ENCODE results near the gene DUSP14. TPM values are rescaled to one million over a fixed set of nuclear protein-coding genes. Genes with fewer than 3 reads are reported as not detected.
"Not testable (repeated sequence)": the region's sequence is repeated elsewhere in the genome, so short reads cannot be mapped to it uniquely, and the experiment has no call there.

Gene DUSP14
- total RNA-seq, 1 experiment from 2014 or later, result 94.6 TPM

DNA sequence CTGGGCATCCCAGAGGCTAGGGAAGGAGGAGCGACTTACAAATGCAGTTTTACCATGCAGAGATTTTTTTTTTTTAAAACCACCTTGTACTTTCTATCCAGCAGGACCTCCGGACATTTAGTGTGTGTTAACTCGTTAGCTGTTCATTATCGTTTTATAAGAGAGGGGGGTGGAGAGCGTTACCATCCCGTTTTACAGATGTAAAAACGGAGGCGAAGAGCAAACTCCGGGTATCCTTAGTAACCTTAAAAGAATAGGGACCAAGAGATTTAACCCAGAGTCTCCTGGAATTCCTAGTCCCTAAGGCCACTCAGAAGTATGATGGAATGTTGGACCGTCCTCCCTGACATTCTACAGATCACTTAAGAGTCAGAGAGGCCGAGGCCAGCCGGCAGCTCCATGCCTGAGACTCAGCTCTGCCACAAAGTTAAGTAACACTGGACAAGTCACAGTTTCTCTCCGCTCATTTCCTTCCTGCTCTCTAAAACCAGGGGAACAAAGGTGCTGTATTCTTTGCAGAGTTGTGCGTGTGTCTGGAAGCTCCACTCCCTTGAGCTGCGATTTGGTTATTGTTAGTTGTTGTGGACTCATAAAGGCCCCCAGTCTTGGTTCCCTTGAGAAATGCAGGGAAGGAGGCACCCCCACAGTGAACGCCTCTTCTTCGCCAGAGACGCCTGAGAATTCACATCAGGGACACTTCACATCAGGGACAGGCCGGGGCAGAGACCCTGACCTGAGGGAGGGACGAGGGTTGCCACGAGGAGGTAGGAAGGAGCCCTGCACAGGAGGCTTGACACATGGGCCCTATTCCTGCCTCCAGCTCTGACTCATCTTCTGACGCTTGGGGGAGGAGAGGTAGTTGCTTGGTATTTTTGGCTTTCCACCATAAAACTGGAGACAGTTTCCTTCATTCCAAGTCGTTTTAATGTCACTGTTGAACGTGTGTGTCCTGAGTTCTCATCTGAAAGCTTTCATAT is 1.2 kb downstream of the DUSP14 start:
- peak overlapping the region; percentile 73 for H3K4me3 ChIP-seq
- no peaks in the 10 kb centered on the region for H3K27me3 ChIP-seq (replicated peaks)
- H3K4me1 ChIP-seq (replicated peaks), result peaks cover 67% of the 10 kb centered on the region
- no peaks in the 10 kb centered on the region for H3K9me3 ChIP-seq (replicated peaks)
- H3K27ac ChIP-seq, result peak overlapping the region; percentile 69
- peaks cover 17% of the 10 kb centered on the region for H3K36me3 ChIP-seq
- peak; percentile 85 to 87 for DNase-seq (ENCODE audit: low read depth in 1 of 2, low spot score in 2 of 2)

DNA sequence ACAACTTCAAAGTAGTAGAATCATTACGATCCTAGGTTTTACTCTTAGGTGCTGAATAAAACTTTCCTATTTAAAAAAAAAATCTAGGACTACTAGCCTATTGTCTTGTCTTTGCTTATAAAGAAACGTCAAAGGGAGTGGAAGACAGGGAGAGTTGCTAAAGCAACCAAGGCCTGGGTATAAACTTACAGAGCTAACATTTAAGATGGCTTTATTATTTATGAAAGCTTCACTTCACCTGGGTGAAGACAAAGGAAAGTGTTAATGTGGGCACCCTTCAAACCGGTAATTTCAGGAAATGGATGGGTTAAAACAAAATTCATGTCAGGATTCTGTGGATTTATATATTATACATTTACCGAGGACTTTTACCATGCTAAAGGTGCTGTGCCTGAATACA is 2.5 kb downstream of the DUSP14 start:
- peak overlapping the region; percentile 73 for H3K4me3 ChIP-seq
- no peaks in the 10 kb centered on the region for H3K9me3 ChIP-seq (replicated peaks)
- H3K4me1 ChIP-seq (replicated peaks), result peaks cover 67% of the 10 kb centered on the region
- H3K27me3 ChIP-seq (replicated peaks), result no peaks in the 10 kb centered on the region
- peak overlapping the region; percentile 69 for H3K27ac ChIP-seq
- H3K36me3 ChIP-seq, result peaks cover 17% of the 10 kb centered on the region
- DNase-seq (ENCODE audit: low read depth in 1 of 2, low spot score in 2 of 2), result peak in 1 of 2 experiments; percentile 33

DNA sequence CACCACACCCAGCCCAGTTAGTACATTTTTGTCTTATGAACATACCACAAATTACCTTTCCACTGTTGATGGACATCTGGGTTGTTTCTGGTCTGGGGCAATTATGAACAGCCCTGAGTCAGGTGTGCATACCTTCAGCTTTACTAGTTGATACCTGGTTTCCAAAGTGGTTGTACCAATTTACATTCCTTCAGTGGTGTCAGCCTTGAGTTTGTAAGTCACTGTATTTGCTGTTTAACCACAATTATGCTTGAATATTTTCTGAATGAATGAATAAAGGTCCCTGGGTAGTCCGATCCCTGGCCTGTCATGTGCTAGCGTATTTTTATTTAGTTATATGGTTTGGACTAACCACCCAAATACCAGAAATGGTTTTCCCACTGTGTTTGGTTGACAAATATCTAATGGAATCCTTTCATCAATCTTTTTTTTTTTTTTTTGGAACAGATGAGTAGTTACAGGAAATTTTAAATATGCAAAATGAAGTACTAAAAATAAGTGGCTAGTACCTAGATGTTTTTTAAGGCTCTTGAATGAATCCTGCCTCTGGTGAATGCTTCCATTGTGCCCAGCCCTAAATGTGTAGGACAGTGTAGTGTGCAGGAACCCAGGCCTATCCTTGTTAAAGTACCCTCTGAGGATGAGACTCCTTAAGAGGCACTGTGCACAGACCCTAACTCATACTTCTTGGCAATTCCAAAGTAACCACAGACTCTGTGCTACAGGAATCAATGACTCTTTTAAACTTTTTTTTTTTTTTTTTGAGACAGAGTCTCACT is 3.7 kb downstream of the DUSP14 start:
- Histone ChIP-seq H3K4me3 (no peak overlapping the region), H3K36me3 (peaks cover 17% of the 10 kb centered on the region), H3K9me3 (replicated peaks) (no peaks in the 10 kb centered on the region), H3K4me1 (replicated peaks) (peaks cover 58% of the 10 kb centered on the region), H3K27ac (peak overlapping the region; percentile 69), H3K27me3 (replicated peaks) (no peaks in the 10 kb centered on the region)
- peak in 1 of 2 experiments; percentile 81 for DNase-seq (ENCODE audit: low read depth in 1 of 2, low spot score in 2 of 2)

DNA sequence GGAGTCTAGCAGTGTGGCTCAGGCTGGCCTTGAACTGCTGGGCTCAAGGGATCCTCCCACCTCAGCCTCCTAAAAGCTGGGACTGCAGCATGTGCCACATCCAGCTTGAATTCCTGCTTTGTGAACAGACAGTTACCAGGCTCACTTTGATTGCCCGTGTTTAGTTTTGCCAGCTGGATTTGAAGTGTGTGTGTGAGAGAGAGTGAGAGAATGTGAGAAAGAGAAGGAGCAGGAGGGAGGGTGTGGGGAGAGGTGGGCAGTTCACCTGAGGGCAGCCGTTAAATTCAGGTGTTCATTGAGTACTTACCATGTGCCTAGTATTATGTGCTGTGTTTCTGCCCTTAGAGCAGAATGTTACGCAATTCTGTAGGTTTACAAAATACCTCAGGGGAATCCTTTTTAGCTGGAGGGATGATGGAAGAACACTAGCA is 4.7 kb downstream of the DUSP14 start:
- DNase-seq (ENCODE audit: low read depth in 1 of 2, low spot score in 2 of 2), result no peak
- Histone ChIP-seq H3K9me3 (replicated peaks) (no peaks in the 10 kb centered on the region), H3K27ac (peak overlapping the region; percentile 69), H3K27me3 (replicated peaks) (no peaks in the 10 kb centered on the region), H3K4me3 (no peak overlapping the region), H3K36me3 (peaks cover 19% of the 10 kb centered on the region), H3K4me1 (replicated peaks) (peaks cover 49% of the 10 kb centered on the region)

DNA sequence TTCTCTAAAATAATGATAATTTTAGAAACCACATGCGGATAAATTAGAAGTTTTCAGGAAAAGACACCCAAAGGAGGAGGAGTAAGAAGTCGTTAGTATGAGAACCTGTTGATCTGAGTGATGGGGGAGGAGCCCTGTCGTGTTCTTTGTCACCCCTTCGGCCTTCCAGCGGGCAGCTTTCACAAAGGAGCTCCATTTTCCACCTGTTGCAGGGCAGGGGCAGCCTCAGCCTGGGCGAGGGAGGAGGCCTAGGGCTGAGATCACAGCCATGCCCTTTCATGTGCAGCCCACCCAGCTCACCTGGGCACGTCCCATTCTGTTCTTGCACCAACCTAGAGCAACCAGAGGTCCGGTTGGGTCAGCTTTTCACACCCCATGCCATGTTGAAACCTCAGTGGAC is 5.3 kb downstream of the DUSP14 start:
- DNase-seq (ENCODE audit: low read depth in 1 of 2, low spot score in 2 of 2), result no peak
- peaks cover 49% of the 10 kb centered on the region for H3K4me1 ChIP-seq (replicated peaks)
- H3K27me3 ChIP-seq (replicated peaks), result no peaks in the 10 kb centered on the region
- H3K36me3 ChIP-seq, result peaks cover 24% of the 10 kb centered on the region
- no peaks in the 10 kb centered on the region for H3K9me3 ChIP-seq (replicated peaks)
- H3K27ac ChIP-seq, result no peak overlapping the region
- H3K4me3 ChIP-seq, result no peak overlapping the region

DNA sequence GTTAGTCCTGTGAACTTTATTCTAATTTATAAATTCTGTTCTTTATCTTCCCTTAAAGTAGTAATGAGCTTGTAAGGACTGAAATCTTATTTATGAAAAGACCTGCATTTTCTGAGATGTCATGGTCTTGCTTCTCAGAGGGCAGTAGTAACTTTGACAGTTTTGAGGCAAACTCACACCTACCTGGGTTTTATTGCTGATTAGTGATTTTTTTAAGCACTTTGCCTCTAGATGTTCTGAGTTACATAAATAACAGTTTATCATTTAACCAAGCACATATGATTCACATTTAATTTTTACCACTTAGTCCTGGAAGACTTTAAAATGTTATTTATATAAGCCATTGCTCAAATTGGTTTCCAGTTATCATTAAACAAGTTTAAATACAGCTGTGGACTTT is 10.7 kb downstream of the DUSP14 start:
- no peaks in the 10 kb centered on the region for H3K9me3 ChIP-seq (replicated peaks)
- no peaks in the 10 kb centered on the region for H3K4me1 ChIP-seq (replicated peaks)
- DNase-seq (ENCODE audit: low read depth in 1 of 2, low spot score in 2 of 2), result no peak
- H3K4me3 ChIP-seq, result no peak overlapping the region
- H3K27ac ChIP-seq, result no peak overlapping the region
- H3K36me3 ChIP-seq, result peaks cover 18% of the 10 kb centered on the region
- no peaks in the 10 kb centered on the region for H3K27me3 ChIP-seq (replicated peaks)

DNA sequence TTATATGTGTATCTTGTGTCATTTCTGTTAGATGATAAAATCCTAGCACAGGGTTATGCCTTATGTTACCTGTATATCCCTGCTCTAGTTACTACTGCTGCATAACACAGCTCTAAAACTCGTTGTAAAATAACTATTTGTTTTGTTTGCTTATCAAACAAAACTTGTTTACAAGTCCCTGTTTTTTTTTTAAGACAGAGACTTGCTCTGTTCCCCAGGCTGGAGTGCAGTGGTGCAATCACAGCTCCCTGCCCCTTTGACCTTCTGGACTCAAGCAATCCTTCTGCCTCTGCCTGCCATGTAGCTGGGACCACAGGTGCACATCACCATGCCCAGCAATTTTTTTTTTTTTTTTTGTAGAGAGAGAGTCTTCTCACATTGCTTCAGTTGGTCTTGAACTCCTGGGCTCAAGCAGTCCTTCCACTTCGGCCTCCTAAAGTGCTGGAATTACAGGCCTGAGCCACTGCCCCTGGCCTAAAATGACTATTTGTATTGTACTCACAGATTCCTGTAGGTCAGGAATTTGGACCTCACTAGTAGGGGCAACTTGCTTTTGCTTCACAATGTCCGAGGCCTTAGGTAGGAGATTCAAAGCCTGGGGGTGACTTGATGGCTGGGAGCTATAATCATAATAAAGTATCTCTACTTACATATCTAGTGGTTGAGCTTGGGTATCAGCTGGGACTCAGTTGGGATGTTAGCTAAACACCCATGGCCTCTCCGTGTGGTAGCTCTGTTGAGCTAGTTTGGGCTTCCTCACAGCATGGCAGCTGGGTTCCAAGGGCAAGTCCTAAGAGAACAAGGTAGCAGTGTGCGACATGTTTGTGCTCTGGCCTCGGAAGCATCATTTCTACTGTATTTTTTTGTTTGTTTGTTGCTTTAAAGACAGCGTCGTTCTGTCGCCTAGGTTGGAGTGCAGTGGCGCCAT is 12.6 kb downstream of the DUSP14 start:
- H3K9me3 ChIP-seq (replicated peaks), result no peaks in the 10 kb centered on the region
- H3K27me3 ChIP-seq (replicated peaks), result no peaks in the 10 kb centered on the region
- peaks cover 27% of the 10 kb centered on the region for H3K36me3 ChIP-seq
- no peak for DNase-seq (ENCODE audit: low read depth in 1 of 2, low spot score in 2 of 2)
- H3K4me3 ChIP-seq, result no peak overlapping the region
- H3K4me1 ChIP-seq (replicated peaks), result no peaks in the 10 kb centered on the region
- no peak overlapping the region for H3K27ac ChIP-seq

DNA sequence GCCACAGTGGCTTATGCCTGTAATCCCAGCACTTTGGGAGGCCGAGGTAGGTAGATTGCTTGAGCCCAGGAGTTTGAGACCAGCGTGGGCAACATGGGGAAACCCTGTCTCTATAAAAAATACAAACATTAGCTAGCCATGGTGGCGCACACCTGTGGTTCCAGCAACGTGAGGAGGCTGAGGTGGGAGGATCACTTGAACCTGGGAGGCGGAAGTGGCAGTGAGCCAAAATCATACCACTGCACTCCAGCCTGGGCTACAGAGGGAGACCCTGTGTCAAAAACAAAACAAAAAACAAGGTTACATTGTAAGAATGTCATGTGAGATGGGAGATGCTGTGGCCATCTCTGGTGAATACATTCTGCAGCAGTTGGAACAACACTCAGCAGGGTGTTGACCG is 13.5 kb downstream of the DUSP14 start:
- Histone ChIP-seq H3K27ac (no peak overlapping the region), H3K9me3 (replicated peaks) (no peaks in the 10 kb centered on the region), H3K36me3 (peaks cover 36% of the 10 kb centered on the region), H3K4me3 (no peak overlapping the region), H3K4me1 (replicated peaks) (no peaks in the 10 kb centered on the region), H3K27me3 (replicated peaks) (no peaks in the 10 kb centered on the region)
- DNase-seq (ENCODE audit: low read depth in 1 of 2, low spot score in 2 of 2), result no peak

DNA sequence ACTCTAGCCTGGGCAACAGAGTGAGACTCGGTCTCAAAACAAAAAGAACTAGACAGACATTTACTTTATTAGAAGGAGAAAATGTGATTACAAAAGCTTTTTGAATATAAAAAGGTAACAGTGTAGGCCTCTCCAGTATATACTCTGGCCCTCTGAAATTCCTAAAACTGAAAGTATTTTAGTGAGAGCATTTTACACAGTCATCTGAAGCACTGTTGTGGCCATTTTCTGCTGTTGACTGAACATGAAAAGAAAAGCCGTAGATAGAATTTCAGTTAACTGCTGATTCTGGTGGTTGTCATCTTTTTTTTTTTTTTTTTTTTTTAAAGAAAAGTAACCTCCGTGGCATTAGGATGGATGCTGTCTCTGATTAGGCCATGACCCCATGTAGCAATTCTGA is 15.6 kb downstream of the DUSP14 start:
- Histone ChIP-seq H3K4me1 (replicated peaks) (no peaks in the 10 kb centered on the region), H3K27me3 (replicated peaks) (no peaks in the 10 kb centered on the region), H3K27ac (no peak overlapping the region), H3K36me3 (peaks cover 28% of the 10 kb centered on the region), H3K9me3 (replicated peaks) (no peaks in the 10 kb centered on the region), H3K4me3 (no peak overlapping the region)
- DNase-seq (ENCODE audit: low read depth in 1 of 2, low spot score in 2 of 2), result no peak

DNA sequence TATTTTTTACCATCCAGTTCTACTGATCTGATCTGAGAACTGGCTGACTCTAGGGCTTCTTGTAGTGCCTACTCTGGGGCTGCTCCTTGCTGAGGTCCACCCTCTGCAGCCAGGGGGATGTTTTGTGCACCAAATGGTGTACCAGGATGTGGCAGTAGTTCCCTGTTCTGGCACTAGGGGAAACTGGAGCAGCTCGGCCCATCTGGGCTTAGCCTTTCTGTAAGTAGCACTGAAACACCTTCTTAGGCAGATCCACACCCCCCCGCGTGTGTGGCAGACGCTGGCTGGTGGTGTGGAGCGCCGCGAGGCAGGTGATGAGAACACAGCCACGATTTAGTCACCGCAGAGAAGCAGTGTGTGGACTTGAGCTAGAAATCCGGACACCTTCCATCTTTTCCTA is 17.0 kb downstream of the DUSP14 start:
- H3K27ac ChIP-seq, result no peak overlapping the region
- no peaks in the 10 kb centered on the region for H3K9me3 ChIP-seq (replicated peaks)
- H3K27me3 ChIP-seq (replicated peaks), result no peaks in the 10 kb centered on the region
- peaks cover 31% of the 10 kb centered on the region for H3K36me3 ChIP-seq
- DNase-seq (ENCODE audit: low read depth in 1 of 2, low spot score in 2 of 2), result no peak
- no peak overlapping the region for H3K4me3 ChIP-seq
- no peaks in the 10 kb centered on the region for H3K4me1 ChIP-seq (replicated peaks)

DNA sequence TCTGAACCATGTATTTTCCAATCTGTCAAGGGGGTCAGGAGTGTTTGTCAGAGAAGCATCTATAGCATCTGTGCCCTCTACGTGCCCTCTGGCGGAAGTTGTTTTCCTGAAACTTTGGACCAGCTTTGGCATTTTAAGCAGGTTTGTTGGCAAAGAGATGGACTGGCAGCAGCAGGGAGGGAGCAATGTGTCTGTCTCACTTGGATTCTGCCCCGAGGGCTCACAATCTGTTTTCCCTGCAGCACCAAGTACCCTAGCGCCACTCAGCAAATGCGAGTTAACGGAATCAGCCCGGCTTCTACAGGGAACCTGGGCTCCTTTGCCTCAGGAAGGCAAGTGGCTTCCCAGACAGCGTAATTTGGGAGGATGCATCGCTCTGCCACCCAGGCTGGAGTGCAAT is 17.4 kb downstream of the DUSP14 start:
- peaks cover 33% of the 10 kb centered on the region for H3K36me3 ChIP-seq
- H3K27me3 ChIP-seq (replicated peaks), result no peaks in the 10 kb centered on the region
- H3K27ac ChIP-seq, result no peak overlapping the region
- no peak for DNase-seq (ENCODE audit: low read depth in 1 of 2, low spot score in 2 of 2)
- no peak overlapping the region for H3K4me3 ChIP-seq
- no peaks in the 10 kb centered on the region for H3K9me3 ChIP-seq (replicated peaks)
- H3K4me1 ChIP-seq (replicated peaks), result no peaks in the 10 kb centered on the region

DNA sequence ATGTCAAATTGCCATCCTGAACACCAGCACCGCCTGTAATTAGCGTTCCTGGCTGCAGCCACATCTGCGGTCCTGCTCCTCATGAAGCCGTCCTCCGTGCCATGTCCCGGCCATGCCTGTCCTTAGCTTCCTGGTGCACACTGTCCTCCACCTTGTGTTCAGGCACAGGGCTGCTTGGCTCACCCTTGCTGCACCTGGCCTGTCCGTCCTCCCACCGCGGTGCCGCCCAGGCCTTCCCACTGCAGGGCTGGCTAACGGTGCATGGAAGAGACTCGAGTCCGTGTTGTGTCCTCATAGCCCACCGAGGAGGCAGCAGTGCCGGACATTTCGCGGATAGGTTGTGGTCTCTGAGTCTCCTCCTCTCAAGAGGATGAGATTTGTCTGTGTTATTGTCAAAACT is 20.4 kb downstream of the DUSP14 start:
- H3K27ac ChIP-seq, result no peak overlapping the region
- H3K36me3 ChIP-seq, result peaks cover 53% of the 10 kb centered on the region
- H3K4me1 ChIP-seq (replicated peaks), result peaks cover 7% of the 10 kb centered on the region
- no peaks in the 10 kb centered on the region for H3K9me3 ChIP-seq (replicated peaks)
- no peak for DNase-seq (ENCODE audit: low read depth in 1 of 2, low spot score in 2 of 2)
- H3K27me3 ChIP-seq (replicated peaks), result no peaks in the 10 kb centered on the region
- no peak overlapping the region for H3K4me3 ChIP-seq

DNA sequence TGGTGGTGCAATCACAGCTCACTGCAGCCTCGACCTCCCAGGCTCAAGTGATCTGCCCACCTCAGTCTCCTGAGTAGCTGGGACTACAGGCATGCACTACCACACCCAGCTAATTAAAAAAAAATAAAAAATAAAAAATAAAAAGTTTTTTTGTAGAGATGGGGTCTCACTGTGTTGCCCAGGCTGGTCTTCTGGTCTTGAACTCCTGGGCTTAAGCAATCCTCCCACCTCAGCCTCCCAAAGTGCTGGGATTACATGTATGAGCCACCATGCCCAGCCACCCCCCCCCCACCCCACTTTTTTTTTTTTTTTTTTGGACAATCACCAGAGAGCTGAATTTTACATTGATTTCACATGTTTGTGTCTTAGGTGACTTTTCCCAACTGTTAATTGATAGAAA is 22.0 kb downstream of the DUSP14 start:
- not testable (repeated sequence) for H3K9me3 ChIP-seq (replicated peaks); DNase-seq (ENCODE audit: low read depth in 1 of 2, low spot score in 2 of 2); H3K4me3 ChIP-seq; H3K27me3 ChIP-seq (replicated peaks); H3K27ac ChIP-seq
- peaks cover 57% of the 10 kb centered on the region for H3K36me3 ChIP-seq
- H3K4me1 ChIP-seq (replicated peaks), result peaks cover 22% of the 10 kb centered on the region
